Bronchial epithelial cell (primary cell): ENCODE data around the gene PICK1. TPM values are rescaled to one million over a fixed set of nuclear protein-coding genes. Genes with fewer than 3 reads are reported as not detected.
"Not testable (repeated sequence)": the region's sequence is repeated elsewhere in the genome, so short reads cannot be mapped to it uniquely, and the experiment has no call there.

ENCODE experiments used
- DNase-seq: peaks from one replicate; pipeline ENCODE4 v3.0.0-alpha.2; 2010; ENCODE audit warnings: low read depth
- FAIRE-seq: peaks from 2 replicates; lab custom pipeline; 2011; peaks lifted over from hg19 to GRCh38; lab: Jason Lieb, UNC
- H3K27me3 ChIP-seq: 2 replicates; pipeline ENCODE4 v1.5.1; 2011; ENCODE audit warnings: low read length; ENCODE audit not compliant: control insufficient read depth, insufficient read depth
- H3K36me3 ChIP-seq: 2 replicates; pipeline ENCODE4 v1.5.1; 2011; ENCODE audit warnings: low read length; ENCODE audit not compliant: control insufficient read depth, insufficient read depth
- H3K4me3 ChIP-seq: 2 replicates; pipeline ENCODE4 v1.5.1; 2011; ENCODE audit warnings: mild to moderate bottlenecking, low read depth, low read length, control low read depth
- CTCF ChIP-seq: IDR thresholded peaks from 2 replicates; pipeline ENCODE4 v1.5.1; 2011; ENCODE audit warnings: mild to moderate bottlenecking, moderate library complexity, low read length, control low read depth, inconsistent platforms; ENCODE audit not compliant: insufficient read depth, severe bottlenecking
- total RNA-seq: library from RNA; depleted of rRNA; stranded (reverse); fragments of >200 nt; gene quantifications from 2 replicates; pipeline ENCODE4 v1.2.1, GENCODE V29; 2014

PICK1 gene
- total RNA-seq, 1 donor from 2014 or later = 27.9 TPM

- H3K4me3 ChIP-seq = no peak overlapping the region
- H3K27me3 ChIP-seq = peaks cover 6% of the 10 kb centered on the region
- no peak for FAIRE-seq
- peaks cover 11% of the 10 kb centered on the region for H3K36me3 ChIP-seq
- TF ChIP-seq CTCF = no peak
- DNase-seq = no peak
Measured at GRCh38 chr22:38077096-38077495, 19.9 kb downstream of the PICK1 start.

- peaks cover 7% of the 10 kb centered on the region for H3K36me3 ChIP-seq
- no peak for DNase-seq
- H3K4me3 ChIP-seq = no peak overlapping the region
- H3K27me3 ChIP-seq = peaks cover 8% of the 10 kb centered on the region
- TF ChIP-seq CTCF = no peak
- no peak for FAIRE-seq
Measured at GRCh38 chr22:38077595-38077994, 20.4 kb downstream of the PICK1 start.

- H3K4me3 ChIP-seq = no peak overlapping the region
- no peak for DNase-seq
- no peak for FAIRE-seq
- H3K27me3 ChIP-seq = peaks cover 8% of the 10 kb centered on the region
- no peak for TF ChIP-seq CTCF
- H3K36me3 ChIP-seq = peaks cover 2% of the 10 kb centered on the region
Measured at GRCh38 chr22:38078046-38078840, 21.0 kb downstream of the PICK1 start.

- DNase-seq, H3K27me3 ChIP-seq, FAIRE-seq, H3K36me3 ChIP-seq, H3K4me3 ChIP-seq: not testable (repeated sequence)
Measured at GRCh38 chr22:38079208-38079607, 22.0 kb downstream of the PICK1 start.

- FAIRE-seq = no peak
- DNase-seq = no peak
- H3K4me3 ChIP-seq = no peak overlapping the region
- peaks cover 8% of the 10 kb centered on the region for H3K27me3 ChIP-seq
- TF ChIP-seq CTCF = no peak
- no peaks in the 10 kb centered on the region for H3K36me3 ChIP-seq
Measured at GRCh38 chr22:38079804-38080203, 22.6 kb downstream of the PICK1 start.

- Histone ChIP-seq H3K4me3 (peak overlapping the region; percentile 38), H3K27me3 (peaks cover 8% of the 10 kb centered on the region), H3K36me3 (no peaks in the 10 kb centered on the region)
- FAIRE-seq = no peak
- TF ChIP-seq CTCF = no peak
- DNase-seq = no peak
Measured at GRCh38 chr22:38080474-38080849, 23.3 kb downstream of the PICK1 start.
